Measurements from ENCODE around the gene ANKRD49.

Gene ANKRD49

DNA sequence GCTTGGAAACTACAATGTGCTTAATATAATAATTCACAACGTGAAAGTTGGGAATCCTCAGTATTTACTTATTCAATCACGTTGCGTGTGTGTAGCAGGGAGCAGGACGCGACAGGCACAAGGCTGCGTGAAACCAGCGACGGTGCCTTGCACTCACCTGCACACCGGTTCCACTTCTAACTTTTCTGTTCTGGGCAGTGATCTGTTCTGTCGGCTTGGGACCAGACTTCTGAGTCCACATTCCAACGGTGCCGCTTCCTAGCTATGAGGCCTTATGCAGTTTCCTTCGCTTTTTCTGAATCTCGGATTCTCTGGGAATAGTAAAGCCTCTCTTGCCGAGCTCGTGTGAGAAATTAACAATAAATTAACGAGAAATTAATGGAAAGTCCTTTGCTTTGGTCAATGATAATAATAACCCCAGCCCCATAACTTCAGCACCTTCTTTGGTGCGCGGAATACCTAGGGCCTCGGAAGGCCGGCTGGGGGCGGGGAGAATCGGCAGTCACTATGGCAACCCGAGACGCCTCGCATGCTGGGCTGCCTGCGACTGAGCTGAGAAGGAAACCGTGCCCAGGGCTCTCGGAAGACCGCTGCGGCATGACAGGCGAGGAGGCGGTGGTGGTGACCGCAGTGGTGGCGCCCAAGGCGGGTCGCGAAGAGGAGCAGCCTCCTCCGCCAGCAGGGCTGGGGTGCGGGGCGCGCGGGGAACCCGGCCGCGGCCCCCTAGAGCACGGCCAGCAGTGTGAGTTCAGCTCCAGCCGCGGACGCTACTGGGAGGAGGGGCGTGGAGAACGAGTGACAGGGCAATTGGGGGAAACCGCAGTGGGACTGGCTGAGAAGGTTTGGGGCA, 18.4 kb downstream of the ANKRD49 start, which contains the start of gene C11orf97:
Gene C11orf97, plus strand, starts transcription at position 530 of the 850 bp plus-strand sequence. Its CDS starts 68 bp downstream, at position 598.
- DNase-seq, result no peak

DNA sequence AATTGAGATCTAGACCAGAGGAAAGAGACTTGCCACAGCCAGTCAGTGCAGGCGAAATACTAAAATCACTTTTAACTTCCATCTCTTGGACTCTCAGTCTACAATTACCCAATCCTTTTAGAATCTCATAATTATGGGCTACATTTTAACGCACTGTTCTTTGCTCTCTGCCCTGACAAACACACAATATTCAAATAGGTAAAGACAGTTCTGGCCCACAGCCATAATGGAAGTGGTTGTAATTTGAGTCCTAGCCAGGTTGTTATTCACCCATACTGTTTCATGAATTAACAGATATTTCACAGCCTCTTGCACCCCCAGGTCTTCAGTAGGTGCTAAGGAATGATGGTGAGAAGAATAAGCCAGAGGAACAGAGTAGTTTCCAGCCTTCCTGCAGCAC, 19.3 kb downstream of the ANKRD49 start:
- peak; percentile 18 for DNase-seq

DNA sequence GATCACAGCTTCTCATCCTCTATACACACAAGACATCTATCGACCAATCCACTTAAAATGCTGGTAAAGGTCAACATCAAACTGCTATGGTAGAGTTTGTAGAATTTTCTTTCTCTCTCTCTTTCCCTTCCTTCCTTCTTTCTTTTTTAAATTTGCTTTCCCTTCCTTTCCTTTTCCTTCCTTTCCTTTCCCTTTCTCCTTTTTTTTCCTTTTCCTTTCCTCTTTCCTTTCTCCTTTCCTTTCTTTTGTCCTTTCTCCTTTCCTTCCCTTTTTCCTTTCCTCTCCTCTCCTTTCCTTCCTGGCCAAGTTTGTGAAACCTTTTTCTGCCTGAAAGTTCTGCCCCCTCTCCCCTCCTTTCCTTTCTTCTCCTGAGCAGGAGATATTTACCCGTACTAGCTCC, 21.6 kb downstream of the ANKRD49 start:
- DNase-seq, result no peak

DNA sequence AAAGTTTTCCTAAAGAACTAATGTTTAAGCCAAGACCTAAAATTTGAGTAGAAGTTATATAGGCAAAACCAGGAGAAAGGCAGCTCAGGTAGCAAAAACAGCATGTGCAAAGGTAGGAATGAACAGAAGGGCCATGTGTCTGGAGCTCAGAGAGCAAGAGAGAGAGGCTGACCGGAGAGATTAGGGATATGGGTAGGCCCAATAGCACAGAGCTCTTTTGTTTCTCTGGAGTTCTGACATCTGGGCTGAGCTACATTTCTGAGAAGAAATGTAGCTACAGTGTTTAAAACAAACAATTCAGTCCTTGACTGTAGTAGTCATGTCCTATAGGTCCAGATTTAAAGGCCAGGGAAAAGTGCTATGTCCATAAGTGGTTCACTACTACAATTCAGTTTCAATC, 22.9 kb downstream of the ANKRD49 start:
- DNase-seq, result no peak

DNA sequence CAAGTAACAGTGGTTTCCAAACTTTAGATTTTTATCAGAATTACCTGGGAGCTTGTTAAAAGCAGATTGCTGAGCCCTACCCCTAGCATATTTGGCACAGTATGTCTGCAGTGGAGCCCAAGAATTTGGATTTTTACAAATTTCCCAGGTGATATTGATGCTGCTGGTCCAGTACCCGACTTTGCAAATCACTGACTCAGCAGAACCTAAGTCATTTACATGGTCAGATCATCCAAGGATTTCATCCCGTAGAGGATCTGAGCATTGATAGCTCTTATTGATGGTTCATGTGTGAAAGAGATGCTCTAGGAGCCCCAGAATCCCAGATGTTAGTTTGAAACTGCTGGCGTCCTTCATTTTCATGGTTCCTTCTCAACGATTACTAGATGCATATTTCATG, 24.5 kb downstream of the ANKRD49 start:
- no peak for DNase-seq

DNA sequence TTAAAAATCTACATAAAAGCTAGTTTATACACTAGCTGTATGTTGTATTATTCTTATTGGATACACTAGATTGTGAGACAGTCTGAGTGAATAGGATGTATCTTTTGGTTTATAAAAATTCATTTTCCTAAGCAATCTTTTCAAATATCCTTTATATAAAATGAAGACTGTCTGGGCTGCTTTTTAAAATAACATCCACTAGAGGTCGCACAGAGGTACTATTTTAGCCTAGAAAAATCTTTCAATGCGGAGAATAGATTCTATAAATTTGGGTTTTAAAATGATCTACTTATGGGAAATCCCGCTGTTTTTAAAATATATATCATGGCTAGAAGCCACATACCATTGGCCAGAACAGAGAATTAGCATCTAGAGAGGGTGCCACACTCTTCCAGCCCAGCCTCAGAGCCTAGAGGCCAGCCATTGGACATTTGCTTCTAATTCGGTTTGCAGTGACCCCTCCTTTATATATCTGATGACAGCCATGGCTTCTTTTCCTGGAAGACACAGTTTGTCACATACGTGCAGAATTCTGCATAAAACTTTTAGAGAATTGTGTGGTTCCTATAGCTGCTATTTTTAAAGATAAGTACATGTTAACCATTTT, 25.8 kb downstream of the ANKRD49 start:
- peak; percentile 22 for DNase-seq

DNA sequence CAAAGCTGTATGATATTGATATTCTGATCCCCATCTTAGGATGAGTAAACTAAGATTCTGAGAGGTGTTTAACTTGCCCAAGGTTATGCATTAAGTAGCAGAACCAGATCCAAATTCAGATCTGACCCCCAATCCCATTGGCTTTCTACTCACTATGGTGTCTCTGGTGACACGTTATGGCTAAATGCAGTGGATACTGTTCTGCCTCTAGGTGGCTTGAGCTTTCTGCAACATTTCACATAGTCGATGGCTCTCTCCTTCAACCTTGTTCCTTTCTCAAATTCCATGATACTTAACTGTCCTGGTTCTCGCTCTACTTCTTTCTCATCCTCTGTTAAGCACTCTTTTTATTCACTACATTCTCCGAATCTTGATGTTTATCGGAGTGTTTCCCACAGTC, 27.9 kb downstream of the ANKRD49 start:
- no peak for DNase-seq

DNA sequence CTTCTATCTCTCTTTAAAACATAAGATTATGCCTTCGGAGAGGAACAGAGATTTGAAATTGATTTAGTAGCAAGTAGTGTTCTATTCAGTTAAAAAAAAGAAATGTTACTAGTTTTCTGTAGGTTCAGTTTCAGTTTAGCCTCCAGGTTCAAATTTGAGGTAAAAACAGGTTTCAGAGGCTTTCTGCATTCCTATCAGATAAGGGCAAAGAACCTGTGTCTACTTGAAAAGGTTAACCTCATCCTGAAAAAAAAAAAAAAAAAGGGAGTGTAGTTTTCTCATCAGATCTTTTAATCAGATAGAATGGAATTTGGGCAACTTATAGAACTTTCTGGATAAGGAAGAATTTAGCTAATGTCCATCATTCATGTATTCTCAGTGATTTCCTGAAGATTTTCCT, 30.6 kb downstream of the ANKRD49 start:
- DNase-seq, result no peak

DNA sequence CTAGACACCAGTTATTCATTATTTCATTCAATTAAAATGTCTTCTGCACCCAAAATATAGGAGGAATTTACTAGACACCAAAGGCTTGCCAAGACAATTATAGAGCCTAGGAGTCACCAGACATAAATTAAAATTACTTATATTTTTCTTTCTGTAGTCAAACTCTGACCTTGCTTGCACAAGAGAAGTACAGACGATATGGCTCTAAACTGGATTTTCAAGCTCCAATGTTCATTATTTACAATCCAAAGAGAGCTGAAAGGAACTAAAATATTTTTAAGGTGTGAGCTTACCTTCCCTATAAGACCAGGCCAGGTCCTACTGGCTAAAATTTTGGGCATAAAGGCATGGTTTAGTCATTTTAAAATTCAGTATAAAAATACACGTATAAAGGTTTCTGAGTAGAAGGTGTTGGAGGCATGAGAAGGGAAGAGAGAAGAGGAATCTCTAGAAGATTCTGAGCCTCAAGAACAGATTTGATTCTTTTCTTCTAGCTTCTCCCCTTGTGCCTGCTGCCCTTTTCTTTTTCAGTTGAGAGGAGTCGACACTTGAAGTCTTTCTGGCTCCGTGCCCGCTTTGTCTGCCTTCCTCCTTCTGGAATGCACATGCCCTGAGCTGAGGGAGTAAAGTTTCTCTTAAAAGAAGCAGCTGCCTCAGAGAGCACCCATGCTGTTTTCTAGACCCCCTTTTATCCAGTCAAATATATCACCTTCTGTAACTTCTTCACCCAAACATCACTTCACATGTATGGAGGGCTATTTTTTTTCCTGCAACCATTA, 32.0 kb downstream of the ANKRD49 start:
- DNase-seq, result no peak

DNA sequence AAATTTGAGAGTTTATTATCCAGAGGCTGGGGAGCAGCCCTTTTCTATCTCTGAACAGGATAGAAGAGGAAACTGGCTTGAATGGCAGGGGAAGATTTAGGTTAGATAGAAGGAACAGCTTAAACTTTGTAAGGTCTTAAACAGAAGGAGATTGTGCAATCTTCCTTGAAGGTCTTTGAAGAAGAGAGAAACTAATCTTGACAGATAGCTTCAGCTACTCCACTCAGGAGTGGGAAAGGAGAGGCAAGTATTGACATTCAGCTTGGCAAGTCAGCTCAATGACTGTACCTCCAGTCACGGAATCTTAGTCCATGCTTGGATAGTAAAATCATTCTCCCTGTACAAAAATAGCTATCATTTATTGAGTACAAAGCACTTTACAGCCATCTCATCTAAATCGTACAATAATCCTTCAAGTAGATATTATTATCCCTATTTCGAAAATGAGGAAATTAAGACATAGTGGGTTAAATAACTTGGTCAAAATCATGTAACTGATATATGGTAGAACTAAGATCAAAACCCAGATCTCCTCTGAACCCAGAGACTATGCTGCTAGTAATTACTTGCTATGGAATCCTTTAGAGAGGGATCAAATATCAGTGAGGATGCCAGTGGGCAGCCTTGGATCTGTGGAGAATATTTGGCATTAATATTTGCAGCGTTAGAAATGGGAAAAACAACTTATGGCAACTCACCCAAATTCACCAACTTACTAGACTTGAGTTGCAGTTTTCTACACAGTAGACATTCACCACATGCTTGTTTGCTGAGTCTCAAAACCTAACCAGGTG, 33.1 kb downstream of the ANKRD49 start:
- no peak for DNase-seq

DNA sequence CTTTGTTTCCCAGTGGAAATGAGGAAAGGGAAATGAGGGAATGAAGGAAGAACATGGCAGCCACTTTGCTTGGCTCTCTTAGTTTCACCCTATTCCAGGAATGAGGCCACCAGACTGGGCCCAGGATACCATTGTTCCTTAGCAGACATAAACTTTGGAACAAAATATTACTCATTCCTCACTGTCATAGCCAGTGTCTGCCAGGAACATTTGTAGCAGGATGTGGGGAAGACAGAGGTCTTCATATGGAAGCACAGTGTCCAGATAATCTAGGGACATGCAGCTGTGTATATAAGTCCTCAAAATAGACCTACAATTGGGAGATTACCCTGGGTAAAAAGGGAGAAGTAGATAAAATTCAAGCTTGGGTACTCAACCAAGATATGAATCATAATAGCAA, 34.8 kb downstream of the ANKRD49 start:
- no peak for DNase-seq

DNA sequence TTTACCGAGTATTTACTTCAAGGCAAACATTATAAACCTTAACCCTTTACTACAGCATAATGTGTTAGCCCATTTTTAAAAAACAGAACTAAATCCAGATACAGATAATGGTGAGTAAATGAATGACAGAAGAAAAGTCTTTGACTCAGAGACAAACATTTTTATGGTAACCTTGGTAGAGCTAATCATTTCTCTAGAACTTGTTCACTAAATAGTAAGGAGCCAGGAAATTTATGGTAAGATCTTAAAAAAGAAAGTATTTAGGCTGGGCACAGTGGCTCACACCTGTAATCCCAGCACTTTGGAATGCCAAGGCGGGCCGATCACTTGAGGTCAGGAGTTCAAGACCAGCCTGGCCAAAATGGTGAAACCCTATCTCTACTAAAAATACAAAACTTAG, 38.4 kb downstream of the ANKRD49 start:
- DNase-seq, result no peak

DNA sequence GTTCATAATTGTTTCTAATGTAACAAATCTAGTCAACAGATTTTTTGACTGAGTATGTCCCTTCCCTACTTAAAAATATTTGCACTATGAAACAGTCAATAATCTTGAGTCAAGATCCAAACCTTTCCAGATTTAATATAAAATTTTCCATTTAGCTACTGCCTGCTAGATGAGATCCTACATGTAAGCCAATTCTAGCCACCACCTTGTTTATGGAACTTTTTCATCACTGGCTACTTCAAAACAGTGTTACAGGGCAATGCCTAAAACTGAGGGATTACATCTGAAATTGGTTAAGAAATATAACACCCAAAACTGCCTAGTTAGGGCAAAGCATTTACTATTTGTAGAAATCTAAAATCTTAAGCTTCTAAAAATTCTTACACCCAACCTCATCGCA, 39.4 kb downstream of the ANKRD49 start:
- DNase-seq, result no peak

DNA sequence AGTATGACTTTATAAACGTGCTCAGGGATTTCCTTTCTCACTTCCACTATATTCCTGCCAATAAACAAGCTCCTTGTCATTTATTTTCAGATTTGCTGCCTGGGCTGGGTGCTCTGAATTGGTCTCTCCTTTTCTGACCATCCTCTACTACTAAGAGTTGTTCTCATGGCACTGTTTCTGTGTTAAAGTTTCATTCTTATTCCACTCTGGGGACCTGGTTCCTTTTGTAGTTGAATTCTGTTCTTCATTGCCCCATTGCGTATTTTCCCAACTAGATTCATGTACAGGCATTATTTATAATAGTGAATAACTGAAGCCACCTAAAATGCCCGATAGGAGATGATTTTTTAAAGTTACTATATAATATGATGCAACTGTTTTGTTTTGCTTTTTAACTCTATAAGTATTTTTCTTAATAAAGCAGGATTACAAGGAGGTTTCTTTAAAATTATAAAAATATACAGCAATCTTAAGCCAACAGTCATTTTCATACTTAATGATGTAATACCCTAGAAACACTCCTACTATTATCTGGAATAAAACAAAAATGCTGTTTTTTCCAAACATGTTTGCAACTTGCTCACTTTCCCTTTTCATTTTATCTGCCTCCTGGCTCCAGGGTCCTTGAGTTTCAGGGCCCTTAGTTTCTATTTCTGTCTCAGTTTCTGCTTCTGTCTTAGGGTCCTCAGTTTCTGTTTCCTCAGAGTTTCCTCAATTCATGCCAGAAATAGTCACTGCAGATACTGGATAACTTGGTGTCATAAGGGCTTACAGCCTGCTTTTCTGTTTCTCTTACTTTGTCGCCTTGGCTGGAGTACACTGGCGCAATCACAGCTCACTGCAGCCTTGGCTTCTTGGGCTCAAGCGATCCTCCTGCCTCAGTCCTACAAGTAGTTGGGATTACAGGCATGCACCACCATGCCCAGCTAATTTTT, 40.2 kb downstream of the ANKRD49 start:
- no peak for DNase-seq

DNA sequence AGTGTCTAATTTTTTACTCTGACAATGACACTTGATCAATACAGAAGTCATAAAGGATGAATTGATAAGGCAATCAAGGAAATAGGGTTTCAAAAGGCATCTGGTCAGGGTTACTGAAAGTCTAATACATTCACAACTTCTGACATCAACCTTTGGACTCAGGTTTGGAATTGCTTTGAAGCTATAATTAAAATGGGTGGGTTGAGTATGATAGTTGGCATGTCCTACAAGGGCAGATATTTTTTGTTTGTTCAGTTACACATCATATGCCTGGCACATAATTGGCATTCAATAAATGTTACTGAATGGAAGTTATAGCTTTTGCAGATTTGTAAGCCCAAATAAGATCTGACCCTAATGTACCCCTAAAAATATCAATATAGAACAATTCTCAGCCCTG, 42.6 kb downstream of the ANKRD49 start:
- no peak for DNase-seq

DNA sequence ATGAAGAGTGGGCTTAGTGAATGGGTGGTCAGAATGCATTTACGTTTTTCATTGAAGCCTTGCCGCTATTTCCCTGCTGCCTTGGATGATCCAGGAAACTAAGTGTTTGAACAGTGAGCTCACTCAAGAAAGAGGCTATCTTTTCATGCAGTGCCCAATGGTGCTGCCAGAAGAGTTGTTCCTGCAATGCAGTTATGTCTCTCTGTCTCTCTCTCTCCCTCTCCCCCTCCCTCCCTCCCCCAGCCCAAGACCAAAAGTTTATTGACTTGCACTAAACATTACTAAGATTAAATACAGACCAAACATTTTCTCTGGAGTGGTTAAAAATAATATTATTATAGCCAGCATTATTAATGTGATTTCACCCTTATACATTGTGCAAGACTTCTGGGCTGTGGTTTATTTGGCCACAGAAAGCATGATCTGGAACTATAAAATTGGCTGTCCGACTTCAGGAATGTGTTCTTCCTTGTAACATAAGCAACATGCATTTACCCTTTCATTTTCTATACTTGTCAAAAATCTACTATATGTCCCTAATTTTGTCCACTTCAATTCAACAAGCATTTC, 43.3 kb downstream of the ANKRD49 start:
- no peak for DNase-seq

DNA sequence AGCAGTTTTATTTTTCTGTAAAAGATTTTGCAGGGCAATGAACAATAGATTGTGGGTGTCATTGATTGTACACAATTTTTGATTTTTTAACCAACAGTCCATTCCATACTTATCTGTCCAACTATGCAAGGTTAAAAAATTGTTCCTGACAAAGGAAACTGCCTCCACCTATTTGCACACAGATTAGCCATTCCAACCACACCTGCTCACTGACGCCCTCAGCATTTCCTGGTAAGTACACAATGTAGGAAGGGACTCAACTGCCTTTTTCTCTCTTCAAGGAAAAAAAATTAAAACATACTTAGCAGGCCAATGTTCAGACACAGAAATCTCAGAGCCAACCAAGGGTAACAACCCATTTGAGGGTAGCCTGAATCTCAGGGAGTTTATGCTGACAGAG, 45.6 kb downstream of the ANKRD49 start:
- DNase-seq, result no peak

DNA sequence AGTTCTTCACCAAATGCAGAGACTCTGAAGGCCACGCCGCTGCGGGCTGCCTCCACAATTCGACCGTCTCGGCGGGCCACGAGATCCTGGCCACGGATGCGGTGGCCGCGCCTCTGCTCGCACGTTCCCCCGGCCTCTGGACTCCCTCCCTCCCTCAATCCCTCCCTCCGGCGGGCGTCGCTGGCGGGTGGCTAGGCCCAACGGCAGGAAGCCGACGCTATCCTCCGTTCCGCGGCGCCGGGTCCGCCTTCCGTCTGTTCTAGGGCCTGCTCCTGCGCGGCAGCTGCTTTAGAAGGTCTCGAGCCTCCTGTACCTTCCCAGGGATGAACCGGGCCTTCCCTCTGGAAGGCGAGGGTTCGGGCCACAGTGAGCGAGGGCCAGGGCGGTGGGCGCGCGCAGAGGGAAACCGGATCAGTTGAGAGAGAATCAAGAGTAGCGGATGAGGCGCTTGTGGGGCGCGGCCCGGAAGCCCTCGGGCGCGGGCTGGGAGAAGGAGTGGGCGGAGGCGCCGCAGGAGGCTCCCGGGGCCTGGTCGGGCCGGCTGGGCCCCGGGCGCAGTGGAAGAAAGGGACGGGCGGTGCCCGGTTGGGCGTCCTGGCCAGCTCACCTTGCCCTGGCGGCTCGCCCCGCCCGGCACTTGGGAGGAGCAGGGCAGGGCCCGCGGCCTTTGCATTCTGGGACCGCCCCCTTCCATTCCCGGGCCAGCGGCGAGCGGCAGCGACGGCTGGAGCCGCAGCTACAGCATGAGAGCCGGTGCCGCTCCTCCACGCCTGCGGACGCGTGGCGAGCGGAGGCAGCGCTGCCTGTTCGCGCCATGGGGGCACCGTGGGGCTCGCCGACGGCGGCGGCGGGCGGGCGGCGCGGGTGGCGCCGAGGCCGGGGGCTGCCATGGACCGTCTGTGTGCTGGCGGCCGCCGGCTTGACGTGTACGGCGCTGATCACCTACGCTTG, 50.2 kb downstream of the ANKRD49 start, which contains the start of gene FUT4:
Gene FUT4, plus strand, starts transcription at position 227 of the 951 bp plus-strand sequence. Its CDS starts 213 bp downstream, at position 440.
- no peak for DNase-seq

DNA sequence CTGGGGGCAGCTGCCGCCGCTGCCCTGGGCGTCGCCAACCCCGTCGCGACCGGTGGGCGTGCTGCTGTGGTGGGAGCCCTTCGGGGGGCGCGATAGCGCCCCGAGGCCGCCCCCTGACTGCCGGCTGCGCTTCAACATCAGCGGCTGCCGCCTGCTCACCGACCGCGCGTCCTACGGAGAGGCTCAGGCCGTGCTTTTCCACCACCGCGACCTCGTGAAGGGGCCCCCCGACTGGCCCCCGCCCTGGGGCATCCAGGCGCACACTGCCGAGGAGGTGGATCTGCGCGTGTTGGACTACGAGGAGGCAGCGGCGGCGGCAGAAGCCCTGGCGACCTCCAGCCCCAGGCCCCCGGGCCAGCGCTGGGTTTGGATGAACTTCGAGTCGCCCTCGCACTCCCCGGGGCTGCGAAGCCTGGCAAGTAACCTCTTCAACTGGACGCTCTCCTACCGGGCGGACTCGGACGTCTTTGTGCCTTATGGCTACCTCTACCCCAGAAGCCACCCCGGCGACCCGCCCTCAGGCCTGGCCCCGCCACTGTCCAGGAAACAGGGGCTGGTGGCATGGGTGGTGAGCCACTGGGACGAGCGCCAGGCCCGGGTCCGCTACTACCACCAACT, 51.0 kb downstream of the ANKRD49 start:
- no peak for DNase-seq

Data from NCI-H1048 (cell line).